GM20431 (cell line): ENCODE results near the gene JAZF1.

Source experiments
- in situ Hi-C: fragments of 300-500 bp; cut with MseI, MboI; formaldehyde crosslinking; loops from one replicate; pipeline ENCODE4 v1.15.0; 2020; ENCODE audit warnings: low sequenced_read_pairs; ENCODE audit not compliant: unreplicated experiment

JAZF1 gene

GRCh38 chr7:28061824-28062196, 118.8 kb downstream of the JAZF1 start:
- in situ Hi-C loops: no loop called here

DNA sequence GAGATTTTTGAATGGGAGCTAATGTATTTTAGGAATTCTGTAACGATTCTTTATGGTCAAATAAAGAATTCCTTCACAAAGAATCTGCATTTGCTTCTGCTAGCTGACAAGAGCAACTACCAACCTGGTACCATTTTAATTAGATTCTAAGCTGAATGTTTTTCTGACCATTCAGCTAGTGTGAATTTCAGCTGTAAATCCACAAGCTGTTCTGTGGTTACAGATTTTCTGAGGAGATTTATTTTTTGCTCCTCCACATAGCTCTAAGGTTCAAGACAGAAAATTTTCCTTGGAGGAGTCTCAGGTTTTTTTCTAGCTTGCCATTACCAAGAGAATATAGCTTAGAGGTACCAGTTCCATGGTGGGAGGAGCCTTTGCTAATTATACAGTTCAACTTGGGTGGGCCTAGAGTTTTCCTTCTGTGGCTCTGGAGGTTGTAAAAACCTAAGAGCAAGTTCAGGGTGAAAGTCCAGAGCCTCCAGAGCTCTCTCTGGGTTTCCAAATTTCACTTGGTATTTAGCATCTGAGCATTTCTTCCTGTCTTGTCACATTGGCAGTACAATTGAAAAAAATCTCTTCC, 120.1 kb downstream of the JAZF1 start:
- in situ Hi-C loops: no loop called here

DNA sequence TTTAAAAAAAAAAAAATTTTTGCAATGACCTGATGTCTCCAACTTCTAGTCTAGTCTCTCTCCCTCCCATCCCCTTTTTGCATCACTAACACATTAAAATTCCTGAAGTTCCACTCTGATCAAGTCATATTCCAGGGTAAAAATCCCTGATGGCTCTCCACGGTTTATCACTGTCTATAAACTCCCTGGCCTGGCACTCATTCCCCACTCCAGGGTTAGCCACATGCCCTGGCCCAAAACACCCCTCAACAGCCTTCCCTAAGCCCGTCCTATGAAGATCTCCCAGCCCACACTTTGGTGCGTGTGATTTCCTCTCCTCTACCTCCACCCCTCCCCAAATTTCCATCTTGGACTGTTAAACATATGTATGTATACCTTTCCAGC, 125.4 kb downstream of the JAZF1 start:
- in situ Hi-C loops: no loop called here

GRCh38 chr7:28054531-28055160, 125.9 kb downstream of the JAZF1 start:
- in situ Hi-C loops: no loop called here

DNA sequence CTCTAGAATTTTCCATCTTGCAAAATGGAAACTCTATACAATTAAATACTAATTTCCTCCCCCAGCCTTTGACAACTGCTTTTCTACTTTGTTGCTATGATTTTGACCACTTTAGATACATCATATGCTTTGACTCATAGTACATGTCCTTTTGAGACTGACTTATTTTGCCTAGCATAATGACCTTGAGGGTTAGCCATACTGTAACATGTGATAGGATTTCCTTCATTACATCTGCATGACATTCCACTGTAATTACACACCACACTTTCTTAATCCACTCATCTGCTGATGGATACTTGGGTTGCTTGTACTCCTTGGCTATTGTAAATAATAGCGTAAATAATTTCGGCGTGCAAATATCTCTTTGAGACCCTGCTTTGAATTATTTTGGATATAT, 127.7 kb downstream of the JAZF1 start:
- in situ Hi-C loops: no loop called here

DNA sequence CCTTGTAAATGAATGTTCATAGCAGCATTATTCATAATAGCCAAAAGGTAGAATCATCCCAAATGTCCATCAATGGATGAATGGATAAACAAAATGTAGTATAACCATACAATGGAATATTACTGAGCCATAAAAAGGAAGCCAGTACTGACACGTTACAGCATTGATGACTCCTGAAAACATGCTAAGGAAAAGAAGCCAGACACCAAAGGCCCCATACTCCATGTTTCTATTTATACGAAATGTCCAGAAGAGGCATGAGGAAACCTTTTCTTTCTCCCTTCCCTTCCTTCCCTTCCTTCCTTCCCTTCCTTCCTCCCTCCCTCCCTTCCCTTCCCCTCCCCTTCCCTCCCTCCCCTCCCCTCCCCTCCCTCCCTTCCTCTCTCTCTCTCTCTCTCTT, 131.9 kb downstream of the JAZF1 start:
- in situ Hi-C loops: no loop called here

- in situ Hi-C loops: no loop called here
These were observed 134.6 kb downstream of the JAZF1 start for GRCh38 chr7:28046035-28046434.

- in situ Hi-C loops: no loop called here
These were observed 135.0 kb downstream of the JAZF1 start for GRCh38 chr7:28045592-28045991.

GRCh38 chr7:28044825-28045224, 135.8 kb downstream of the JAZF1 start:
- in situ Hi-C loops: no loop called here

DNA sequence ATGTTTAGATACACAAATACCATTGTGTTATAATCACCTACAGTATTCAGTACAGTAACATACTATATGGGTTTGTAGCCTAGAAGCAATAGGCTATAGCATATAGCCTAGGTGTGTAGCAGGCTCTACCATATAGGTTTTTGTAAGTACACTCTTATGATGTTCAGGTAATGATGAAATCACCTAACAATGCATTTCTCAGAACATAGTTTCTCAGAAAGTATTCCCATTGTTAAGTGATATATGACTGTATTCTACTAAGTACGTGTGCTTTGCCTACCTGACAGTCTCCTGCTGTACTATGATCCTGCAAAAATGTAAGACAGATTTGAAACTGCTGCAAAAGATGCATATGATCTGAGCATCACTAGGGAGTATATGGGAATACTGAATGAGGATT, 137.9 kb downstream of the JAZF1 start:
- in situ Hi-C loops: no loop called here

DNA sequence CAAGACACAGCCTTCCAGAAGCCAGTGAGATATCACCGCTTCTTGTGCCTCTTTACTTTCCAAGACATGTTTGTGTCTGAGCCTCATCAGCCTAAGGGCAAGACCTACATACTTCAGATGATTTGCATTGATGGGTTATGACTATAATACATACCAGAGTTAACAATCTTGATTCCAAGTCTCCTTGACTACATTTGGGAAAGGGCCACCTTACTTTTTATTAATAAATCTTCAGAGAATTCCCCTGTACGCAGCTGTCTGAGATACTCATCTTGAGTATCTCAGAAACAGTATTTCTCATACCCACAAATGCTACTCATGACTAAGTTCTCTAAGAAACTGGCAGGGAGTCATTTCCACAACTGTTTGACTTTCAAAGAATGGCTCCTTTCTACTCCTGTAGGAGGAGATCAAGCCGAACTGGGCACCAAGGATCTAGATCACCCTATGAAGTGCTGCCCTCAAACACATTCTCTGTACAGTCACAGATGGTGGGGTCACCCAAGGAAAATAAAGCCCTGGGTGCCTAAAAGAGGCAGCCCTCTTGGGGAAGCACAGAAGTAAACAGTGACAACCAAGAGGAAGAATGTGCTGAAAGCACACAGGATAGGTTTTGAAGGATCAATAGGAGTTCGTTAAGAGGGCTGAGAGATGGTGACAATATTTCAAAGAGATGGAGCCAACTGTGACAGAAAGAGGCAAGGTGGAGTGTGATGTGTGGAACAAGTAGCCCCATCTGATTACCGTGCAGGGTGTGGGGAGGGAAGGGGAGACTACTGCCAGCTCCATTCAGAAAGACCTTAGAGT, 138.9 kb downstream of the JAZF1 start:
- in situ Hi-C loops: no loop called here

DNA sequence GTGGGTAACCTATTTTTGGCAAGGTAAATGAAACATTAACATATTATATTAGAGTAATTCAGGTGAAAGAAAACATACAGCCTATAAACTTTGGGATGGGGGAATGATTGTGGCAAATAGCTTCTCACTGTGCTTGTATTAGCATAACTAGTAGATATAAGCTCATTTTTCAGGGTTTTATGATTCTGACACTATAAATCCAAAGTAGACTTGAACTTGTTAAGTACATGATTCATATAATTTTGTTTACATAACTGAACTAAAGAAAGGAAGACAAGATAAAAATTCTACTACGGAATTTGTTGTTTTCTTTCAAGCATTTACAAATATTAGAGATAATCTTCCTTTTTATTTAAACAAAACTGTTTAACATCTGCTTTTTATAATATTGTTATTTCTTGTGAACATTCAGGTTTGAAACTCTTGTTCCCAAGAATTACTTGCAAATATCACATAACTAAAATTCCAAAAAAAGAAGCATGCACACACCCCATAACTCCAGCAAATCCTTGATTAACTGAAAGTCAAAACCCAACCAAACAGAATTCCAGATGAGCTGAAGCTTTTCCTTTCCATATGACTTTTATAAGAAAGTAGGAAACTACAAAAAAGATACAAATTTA, 142.3 kb downstream of the JAZF1 start:
- in situ Hi-C loops: no loop called here

DNA sequence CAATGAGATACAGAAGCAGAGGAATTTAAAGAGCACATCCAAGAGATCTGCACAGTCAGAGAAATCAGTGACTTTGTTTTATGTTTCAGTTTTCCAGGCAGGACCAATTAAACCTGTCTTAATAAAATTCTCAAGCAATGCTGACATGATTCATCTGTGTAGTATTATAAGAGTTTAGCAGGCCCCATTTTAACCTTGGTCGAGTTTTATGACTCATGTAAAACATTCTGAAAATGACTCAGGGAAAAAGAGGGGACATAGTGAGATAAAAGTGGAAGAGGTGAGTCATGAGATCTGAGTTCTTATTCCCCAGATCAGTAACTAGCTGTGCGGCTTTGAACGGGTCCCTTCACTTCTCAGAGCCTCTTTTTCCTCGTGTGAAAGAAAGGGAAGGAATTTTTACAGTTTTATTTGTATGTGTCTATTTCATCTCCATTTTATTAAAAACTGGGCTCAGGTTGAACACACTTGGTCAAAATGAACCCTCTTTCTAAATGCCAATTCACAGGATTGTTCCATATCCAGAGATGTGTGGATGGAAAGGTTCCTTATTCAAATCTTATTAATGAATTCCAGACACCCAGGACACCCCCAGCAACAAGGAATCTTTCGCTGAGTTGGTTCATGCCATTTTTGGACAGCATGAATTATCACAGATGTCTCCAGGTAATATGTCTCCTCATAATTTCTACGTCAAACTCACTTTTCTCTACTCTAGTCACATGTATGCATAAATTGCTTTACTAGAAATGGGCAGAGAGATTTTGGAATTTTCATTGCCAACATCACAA, 143.2 kb downstream of the JAZF1 start:
- in situ Hi-C loops: no loop called here

- in situ Hi-C loops: no loop called here
These were observed 143.9 kb downstream of the JAZF1 start for GRCh38 chr7:28036696-28037095.

DNA sequence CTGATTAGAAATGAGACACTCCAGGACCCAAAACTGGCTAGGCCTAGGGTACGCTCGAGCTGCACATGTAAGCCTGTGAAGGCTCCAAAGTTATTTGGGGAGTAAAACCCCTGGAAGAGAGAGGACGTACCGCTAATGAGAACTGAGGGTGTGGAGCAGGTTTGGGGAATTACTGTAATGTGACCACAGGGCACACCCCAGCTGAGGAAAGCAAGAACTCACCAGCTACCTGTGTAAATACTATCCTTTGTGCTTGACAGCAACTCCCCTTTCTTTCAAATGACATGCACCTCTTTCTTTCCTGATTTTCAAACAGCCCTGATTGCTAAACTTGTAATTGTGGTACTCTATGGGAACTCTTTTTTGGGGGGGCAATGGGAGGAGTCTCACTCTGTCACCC, 147.2 kb downstream of the JAZF1 start:
- in situ Hi-C loops: no loop called here

DNA sequence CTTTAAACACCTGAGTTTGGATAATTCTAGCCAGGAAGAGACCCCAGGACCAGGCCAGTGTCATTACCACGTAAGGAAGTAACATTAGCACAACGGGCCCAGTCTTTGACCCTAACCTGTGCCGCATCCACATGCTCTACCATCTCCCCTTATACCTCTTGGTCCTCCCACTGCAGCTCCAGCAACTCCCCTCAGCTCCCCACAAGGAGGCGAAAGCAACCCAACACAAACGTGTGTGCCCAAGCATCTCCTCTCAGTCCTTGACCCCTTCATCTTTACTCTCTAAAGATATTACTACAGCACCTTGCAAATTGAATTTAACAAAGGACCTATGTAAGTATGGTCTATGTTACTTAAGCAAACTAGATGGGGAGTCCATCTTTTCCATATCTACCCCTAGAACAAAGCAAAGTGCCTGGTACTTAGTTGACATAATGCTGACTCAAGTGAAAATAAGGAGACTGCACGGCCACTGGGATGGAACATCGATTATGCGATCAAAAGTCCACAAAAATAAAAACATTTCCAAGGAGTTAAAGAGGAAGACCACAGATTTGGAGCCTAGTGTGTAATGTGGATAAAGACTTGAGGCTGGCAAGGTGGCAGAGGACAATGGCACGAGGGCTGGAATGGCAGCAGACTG, 147.7 kb downstream of the JAZF1 start:
- in situ Hi-C loops: no loop called here

GRCh38 chr7:28029051-28029450, 151.5 kb downstream of the JAZF1 start:
- in situ Hi-C loops: no loop called here

GRCh38 chr7:28028471-28028870, 152.1 kb downstream of the JAZF1 start:
- in situ Hi-C loops: no loop called here

- in situ Hi-C loops: no loop called here
These were observed 154.4 kb downstream of the JAZF1 start for GRCh38 chr7:28026237-28026636.

GRCh38 chr7:28024786-28025334, 155.7 kb downstream of the JAZF1 start:
- in situ Hi-C loops: no loop called here
